WTC11 (cell line): ENCODE measurements around the gene NTMT1. TPM values are rescaled to one million over a fixed set of nuclear protein-coding genes. Genes with fewer than 3 reads are reported as not detected.

Source experiments
- ATAC-seq: fragments of 200-7000 bp; cut with Tn5 transposase; 2 replicates; pipeline ENCODE4 v1.10.0; 2021; ENCODE audit warnings: mild to moderate bottlenecking, moderate library complexity
- CTCF ChIA-PET: fragments of 300-600 bp; sonication (Branson Sonifier 250); formaldehyde crosslinking; loops from one replicate; lab custom pipeline; 2021; ENCODE audit warnings: antibody characterized with exemption; lab: Charles Lee
- POLR2A ChIA-PET: fragments of 350-600 bp; sonication (Branson Sonifier 250); formaldehyde crosslinking; loops from one replicate; lab custom pipeline; 2021; ENCODE audit warnings: antibody characterized with exemption; lab: Charles Lee
- DNase-seq: peaks from one replicate; pipeline ENCODE4 v3.0.0; 2021; ENCODE audit warnings: low spot score
- H3K27ac Mint-ChIP-seq: 2 replicates; pipeline ENCODE4 v1.8.0; 2021; ENCODE audit warnings: mixed read lengths
- H3K27me3 Mint-ChIP-seq: 2 replicates; pipeline ENCODE4 v1.8.0; 2021; ENCODE audit warnings: low read depth, mild to moderate bottlenecking, moderate library complexity, mixed read lengths
- H3K36me3 Mint-ChIP-seq: 2 replicates; pipeline ENCODE4 v1.8.0; 2021; ENCODE audit warnings: mixed read lengths
- H3K4me1 Mint-ChIP-seq: 2 replicates; pipeline ENCODE4 v1.8.0; 2022; ENCODE audit warnings: mixed read lengths
- H3K4me3 Mint-ChIP-seq: 2 replicates; pipeline ENCODE4 v1.8.0; 2021; ENCODE audit warnings: mild to moderate bottlenecking, moderate library complexity, mixed read lengths
- H3K9me3 Mint-ChIP-seq: 2 replicates; pipeline ENCODE4 v1.8.0; 2021; ENCODE audit warnings: mixed read lengths
- CREM ChIP-seq: sonication (generic); formaldehyde crosslinking; IDR thresholded peaks from 2 replicates; pipeline ENCODE4 v1.8.1; 2022; ENCODE audit warnings: mild to moderate bottlenecking, missing genetic modification reagents, moderate library complexity
- ELF4 ChIP-seq: sonication (generic); formaldehyde crosslinking; IDR thresholded peaks from 2 replicates; pipeline ENCODE4 v1.8.1; 2022; ENCODE audit warnings: low read depth, mild to moderate bottlenecking, moderate library complexity, missing genetic modification reagents
- ESRRA ChIP-seq: sonication (generic); formaldehyde crosslinking; IDR thresholded peaks from 2 replicates; pipeline ENCODE4 v1.8.1; 2022; ENCODE audit warnings: mild to moderate bottlenecking, missing genetic modification reagents, borderline replicate concordance
- FOXJ3 ChIP-seq: sonication (generic); formaldehyde crosslinking; IDR thresholded peaks from 2 replicates; pipeline ENCODE4 v1.9.0; 2021; ENCODE audit warnings: missing genetic modification reagents, mild to moderate bottlenecking, borderline replicate concordance
- FOXP1 ChIP-seq: sonication (generic); formaldehyde crosslinking; IDR thresholded peaks from 2 replicates; pipeline ENCODE4 v1.8.0; 2022; ENCODE audit warnings: missing genetic modification reagents, mild to moderate bottlenecking, moderate library complexity, borderline replicate concordance
- JUN ChIP-seq: sonication (generic); formaldehyde crosslinking; IDR thresholded peaks from 2 replicates; pipeline ENCODE4 v1.8.0; 2023; ENCODE audit warnings: mild to moderate bottlenecking, missing genetic modification reagents
- KAT7 ChIP-seq: sonication (generic); formaldehyde crosslinking; IDR thresholded peaks from 2 replicates; pipeline ENCODE4 v1.8.1; 2023; ENCODE audit warnings: missing genetic modification reagents, mild to moderate bottlenecking, borderline replicate concordance
- MXD4 ChIP-seq: fragments of 250-450 bp; sonication (Bioruptor Pico); IDR thresholded peaks from 2 replicates; pipeline ENCODE4 v1.8.0; 2021; ENCODE audit warnings: mild to moderate bottlenecking, moderate library complexity, borderline replicate concordance
- NFATC4 ChIP-seq: fragments of 250-450 bp; sonication (Bioruptor Pico); IDR thresholded peaks from 2 replicates; pipeline ENCODE4 v1.9.0; 2021; ENCODE audit warnings: mild to moderate bottlenecking
- NR2C2 ChIP-seq: sonication (generic); formaldehyde crosslinking; IDR thresholded peaks from 2 replicates; pipeline ENCODE4 v1.8.0; 2022; ENCODE audit warnings: mild to moderate bottlenecking, missing genetic modification reagents
- SMAD4 ChIP-seq: sonication (generic); formaldehyde crosslinking; IDR thresholded peaks from 2 replicates; pipeline ENCODE4 v1.8.0; 2022; ENCODE audit warnings: mild to moderate bottlenecking, missing genetic modification reagents
- SP1 ChIP-seq: sonication (generic); formaldehyde crosslinking; conservative IDR thresholded peaks from 2 replicates; pipeline ENCODE4 v1.8.1; 2022; ENCODE audit warnings: missing genetic modification reagents
- TEAD1 ChIP-seq: sonication (generic); formaldehyde crosslinking; IDR thresholded peaks from 2 replicates; pipeline ENCODE4 v1.8.0; 2022; ENCODE audit warnings: mild to moderate bottlenecking, missing genetic modification reagents
- ZNF138 ChIP-seq: sonication (generic); formaldehyde crosslinking; conservative IDR thresholded peaks from 2 replicates; pipeline ENCODE4 v1.8.1; 2022; ENCODE audit warnings: mild to moderate bottlenecking, moderate library complexity, missing genetic modification reagents
- ZNF219 ChIP-seq: sonication (generic); formaldehyde crosslinking; IDR thresholded peaks from 2 replicates; pipeline ENCODE4 v1.8.0; 2023; ENCODE audit warnings: missing genetic modification reagents, mild to moderate bottlenecking, borderline replicate concordance
- ZNF416 ChIP-seq: fragments of 250-450 bp; sonication (Bioruptor Pico); IDR thresholded peaks from 2 replicates; pipeline ENCODE4 v1.9.0; 2021; ENCODE audit warnings: mild to moderate bottlenecking, inconsistent platforms
- total RNA-seq: library from RNA; stranded (reverse); gene quantifications from 3 replicates; pipeline ENCODE4 v1.2.3, GENCODE V29; 2021
- TF ChIP-seq, protein P1 (sequence below): sonication (generic); formaldehyde crosslinking; IDR thresholded peaks from 2 replicates; pipeline ENCODE4 v1.8.0; 2023; ENCODE audit warnings: missing genetic modification reagents
- TF ChIP-seq, protein P2 (sequence below): sonication (generic); formaldehyde crosslinking; conservative IDR thresholded peaks from 2 replicates; pipeline ENCODE4 v1.8.1; 2022; ENCODE audit warnings: mild to moderate bottlenecking, missing genetic modification reagents
- TF ChIP-seq, protein P3 (sequence below): fragments of 250-450 bp; sonication (Bioruptor Pico); IDR thresholded peaks from 2 replicates; pipeline ENCODE4 v1.8.0; 2021; ENCODE audit warnings: mild to moderate bottlenecking
- TF ChIP-seq, protein P4 (sequence below): sonication (generic); formaldehyde crosslinking; IDR thresholded peaks from 2 replicates; pipeline ENCODE4 v1.8.1; 2023; ENCODE audit warnings: mild to moderate bottlenecking, missing genetic modification reagents
- TF ChIP-seq, protein P5 (sequence below): sonication (generic); formaldehyde crosslinking; IDR thresholded peaks from 2 replicates; pipeline ENCODE4 v1.8.0; 2022; ENCODE audit warnings: missing genetic modification reagents
- TF ChIP-seq, protein P6 (sequence below): fragments of 250-450 bp; sonication (Bioruptor Pico); IDR thresholded peaks from 2 replicates; pipeline ENCODE4 v1.9.0; 2021; ENCODE audit warnings: mild to moderate bottlenecking

The NTMT1 gene
- total RNA-seq, 1 experiment from 2014 or later = 71.1 TPM

DNA sequence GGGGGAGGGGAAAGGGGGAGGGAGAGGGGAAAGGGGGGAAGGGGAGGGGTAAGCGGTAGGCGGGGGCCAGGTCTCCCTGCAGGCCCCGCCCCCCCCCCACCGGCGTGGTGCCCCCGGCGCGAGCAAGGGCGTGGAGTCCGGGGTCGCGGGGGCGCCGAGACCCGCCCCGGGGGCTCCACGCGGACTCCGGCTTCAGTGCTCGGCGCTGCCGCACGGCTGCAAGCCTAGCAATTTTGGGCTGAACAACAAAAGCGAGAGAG lies 15.8 kb upstream of the NTMT1 start (continued):
- TF ChIP-seq ZNF219 (CRISPR knock-in tag) = no peak
- TF ChIP-seq NFATC4 (CRISPR knock-in tag) = no peak
- no peak for TF ChIP-seq KAT7 (CRISPR knock-in tag)
- TF ChIP-seq, protein P1, sequence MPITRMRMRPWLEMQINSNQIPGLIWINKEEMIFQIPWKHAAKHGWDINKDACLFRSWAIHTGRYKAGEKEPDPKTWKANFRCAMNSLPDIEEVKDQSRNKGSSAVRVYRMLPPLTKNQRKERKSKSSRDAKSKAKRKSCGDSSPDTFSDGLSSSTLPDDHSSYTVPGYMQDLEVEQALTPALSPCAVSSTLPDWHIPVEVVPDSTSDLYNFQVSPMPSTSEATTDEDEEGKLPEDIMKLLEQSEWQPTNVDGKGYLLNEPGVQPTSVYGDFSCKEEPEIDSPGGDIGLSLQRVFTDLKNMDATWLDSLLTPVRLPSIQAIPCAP (CRISPR knock-in tag) = no peak
- TF ChIP-seq, protein P2, sequence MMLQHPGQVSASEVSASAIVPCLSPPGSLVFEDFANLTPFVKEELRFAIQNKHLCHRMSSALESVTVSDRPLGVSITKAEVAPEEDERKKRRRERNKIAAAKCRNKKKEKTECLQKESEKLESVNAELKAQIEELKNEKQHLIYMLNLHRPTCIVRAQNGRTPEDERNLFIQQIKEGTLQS (CRISPR knock-in tag) = no peak
- TF ChIP-seq SMAD4 (CRISPR knock-in tag) = no peak
- TF ChIP-seq, protein P3, sequence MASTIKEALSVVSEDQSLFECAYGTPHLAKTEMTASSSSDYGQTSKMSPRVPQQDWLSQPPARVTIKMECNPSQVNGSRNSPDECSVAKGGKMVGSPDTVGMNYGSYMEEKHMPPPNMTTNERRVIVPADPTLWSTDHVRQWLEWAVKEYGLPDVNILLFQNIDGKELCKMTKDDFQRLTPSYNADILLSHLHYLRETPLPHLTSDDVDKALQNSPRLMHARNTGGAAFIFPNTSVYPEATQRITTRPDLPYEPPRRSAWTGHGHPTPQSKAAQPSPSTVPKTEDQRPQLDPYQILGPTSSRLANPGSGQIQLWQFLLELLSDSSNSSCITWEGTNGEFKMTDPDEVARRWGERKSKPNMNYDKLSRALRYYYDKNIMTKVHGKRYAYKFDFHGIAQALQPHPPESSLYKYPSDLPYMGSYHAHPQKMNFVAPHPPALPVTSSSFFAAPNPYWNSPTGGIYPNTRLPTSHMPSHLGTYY (CRISPR knock-in tag) = no peak
- TF ChIP-seq, protein P4, sequence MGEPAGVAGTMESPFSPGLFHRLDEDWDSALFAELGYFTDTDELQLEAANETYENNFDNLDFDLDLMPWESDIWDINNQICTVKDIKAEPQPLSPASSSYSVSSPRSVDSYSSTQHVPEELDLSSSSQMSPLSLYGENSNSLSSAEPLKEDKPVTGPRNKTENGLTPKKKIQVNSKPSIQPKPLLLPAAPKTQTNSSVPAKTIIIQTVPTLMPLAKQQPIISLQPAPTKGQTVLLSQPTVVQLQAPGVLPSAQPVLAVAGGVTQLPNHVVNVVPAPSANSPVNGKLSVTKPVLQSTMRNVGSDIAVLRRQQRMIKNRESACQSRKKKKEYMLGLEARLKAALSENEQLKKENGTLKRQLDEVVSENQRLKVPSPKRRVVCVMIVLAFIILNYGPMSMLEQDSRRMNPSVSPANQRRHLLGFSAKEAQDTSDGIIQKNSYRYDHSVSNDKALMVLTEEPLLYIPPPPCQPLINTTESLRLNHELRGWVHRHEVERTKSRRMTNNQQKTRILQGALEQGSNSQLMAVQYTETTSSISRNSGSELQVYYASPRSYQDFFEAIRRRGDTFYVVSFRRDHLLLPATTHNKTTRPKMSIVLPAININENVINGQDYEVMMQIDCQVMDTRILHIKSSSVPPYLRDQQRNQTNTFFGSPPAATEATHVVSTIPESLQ = no peak

DNA sequence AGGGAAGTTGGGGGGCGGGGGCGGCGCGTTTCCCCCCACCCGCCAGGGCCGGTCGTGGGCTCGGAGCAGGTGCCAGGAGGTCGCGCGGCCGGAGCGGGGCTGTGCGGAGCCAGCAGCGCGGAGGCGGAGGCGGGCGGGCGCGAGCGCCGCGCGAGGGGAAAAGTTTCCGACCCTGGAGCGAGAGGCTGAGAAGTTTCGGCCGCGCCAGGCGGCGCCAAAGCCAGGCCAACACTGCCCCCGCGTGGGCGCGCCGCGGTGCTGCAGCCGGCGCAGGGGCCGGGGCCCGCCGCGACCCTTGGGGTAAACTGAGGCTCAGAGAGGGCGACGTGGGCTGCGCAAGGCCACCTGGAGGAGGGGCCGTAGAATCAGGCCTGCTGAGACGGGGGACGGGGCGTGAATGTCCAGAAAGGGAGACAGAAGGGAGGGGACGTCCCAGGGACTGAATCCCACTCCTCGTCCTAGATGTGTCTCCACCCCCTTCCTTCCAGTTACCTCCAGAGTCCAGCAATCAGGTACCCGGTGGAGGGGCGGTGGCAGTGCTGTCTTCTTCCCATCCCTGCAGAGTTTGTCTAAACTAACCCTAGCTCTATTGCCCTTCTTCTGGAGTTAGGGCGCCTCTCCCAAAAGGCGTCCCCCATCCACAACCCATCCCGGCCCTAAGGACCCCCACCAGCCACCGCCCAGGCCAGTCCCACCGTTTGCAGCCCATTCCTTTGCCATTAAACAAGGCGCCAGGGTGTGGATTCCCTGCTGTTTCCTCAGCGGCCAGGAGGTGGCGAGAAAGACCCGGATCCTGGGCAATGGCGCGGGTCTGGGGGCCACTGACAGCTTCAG lies 15.3 kb upstream of the NTMT1 start:
- peak; percentile 94 for DNase-seq
- no peaks in the 10 kb centered on the region for H3K36me3 Mint-ChIP-seq
- ChIA-PET CTCF (interaction anchor here (0.5 to 5.1 kb wide), 27 partner anchors 10 to 484 kb away, joined by 3 to 65 read pairs (median 5); partner anchors contain the start of genes C9orf50, IER5L and NTMT1), POLR2A (interaction anchor here (0.5 to 1.2 kb wide), 2 partner anchors 15 to 272 kb away, joined by 3 to 4 read pairs; partner anchors contain the start of gene NTMT1)
- ATAC-seq = peak; percentile 61
- H3K27ac Mint-ChIP-seq = peak overlapping the region; percentile 74; the same call in 1 of the 2 replicates
- peak overlapping the region; percentile 72 for H3K4me3 Mint-ChIP-seq
- no peaks in the 10 kb centered on the region for H3K9me3 Mint-ChIP-seq
- H3K27me3 Mint-ChIP-seq = peaks cover 11% of the 10 kb centered on the region
- peaks cover 24% of the 10 kb centered on the region for H3K4me1 Mint-ChIP-seq
- TF ChIP-seq ESRRA = no peak
- 0 out of 2 replicates have a peak, but pooled peaks have one; percentile 17 for TF ChIP-seq TEAD1 (CRISPR knock-in tag)
- TF ChIP-seq NR2C2 (CRISPR knock-in tag) = no peak
- no peak for TF ChIP-seq ZNF138 (CRISPR knock-in tag)
- no peak for TF ChIP-seq ELF4
- TF ChIP-seq FOXP1 (CRISPR knock-in tag) = peak; percentile 45
- TF ChIP-seq, protein P5, sequence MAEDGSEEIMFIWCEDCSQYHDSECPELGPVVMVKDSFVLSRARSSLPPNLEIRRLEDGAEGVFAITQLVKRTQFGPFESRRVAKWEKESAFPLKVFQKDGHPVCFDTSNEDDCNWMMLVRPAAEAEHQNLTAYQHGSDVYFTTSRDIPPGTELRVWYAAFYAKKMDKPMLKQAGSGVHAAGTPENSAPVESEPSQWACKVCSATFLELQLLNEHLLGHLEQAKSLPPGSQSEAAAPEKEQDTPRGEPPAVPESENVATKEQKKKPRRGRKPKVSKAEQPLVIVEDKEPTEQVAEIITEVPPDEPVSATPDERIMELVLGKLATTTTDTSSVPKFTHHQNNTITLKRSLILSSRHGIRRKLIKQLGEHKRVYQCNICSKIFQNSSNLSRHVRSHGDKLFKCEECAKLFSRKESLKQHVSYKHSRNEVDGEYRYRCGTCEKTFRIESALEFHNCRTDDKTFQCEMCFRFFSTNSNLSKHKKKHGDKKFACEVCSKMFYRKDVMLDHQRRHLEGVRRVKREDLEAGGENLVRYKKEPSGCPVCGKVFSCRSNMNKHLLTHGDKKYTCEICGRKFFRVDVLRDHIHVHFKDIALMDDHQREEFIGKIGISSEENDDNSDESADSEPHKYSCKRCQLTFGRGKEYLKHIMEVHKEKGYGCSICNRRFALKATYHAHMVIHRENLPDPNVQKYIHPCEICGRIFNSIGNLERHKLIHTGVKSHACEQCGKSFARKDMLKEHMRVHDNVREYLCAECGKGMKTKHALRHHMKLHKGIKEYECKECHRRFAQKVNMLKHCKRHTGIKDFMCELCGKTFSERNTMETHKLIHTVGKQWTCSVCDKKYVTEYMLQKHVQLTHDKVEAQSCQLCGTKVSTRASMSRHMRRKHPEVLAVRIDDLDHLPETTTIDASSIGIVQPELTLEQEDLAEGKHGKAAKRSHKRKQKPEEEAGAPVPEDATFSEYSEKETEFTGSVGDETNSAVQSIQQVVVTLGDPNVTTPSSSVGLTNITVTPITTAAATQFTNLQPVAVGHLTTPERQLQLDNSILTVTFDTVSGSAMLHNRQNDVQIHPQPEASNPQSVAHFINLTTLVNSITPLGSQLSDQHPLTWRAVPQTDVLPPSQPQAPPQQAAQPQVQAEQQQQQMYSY = peak; percentile 65
- TF ChIP-seq JUN (CRISPR knock-in tag) = no peak
- no peak for TF ChIP-seq MXD4 (CRISPR knock-in tag)
- no peak for TF ChIP-seq FOXJ3
- peak; percentile 49 for TF ChIP-seq SP1
- TF ChIP-seq CREM (CRISPR knock-in tag) = no peak
- TF ChIP-seq ZNF416 (CRISPR knock-in tag) = no peak
- TF ChIP-seq, protein P6, sequence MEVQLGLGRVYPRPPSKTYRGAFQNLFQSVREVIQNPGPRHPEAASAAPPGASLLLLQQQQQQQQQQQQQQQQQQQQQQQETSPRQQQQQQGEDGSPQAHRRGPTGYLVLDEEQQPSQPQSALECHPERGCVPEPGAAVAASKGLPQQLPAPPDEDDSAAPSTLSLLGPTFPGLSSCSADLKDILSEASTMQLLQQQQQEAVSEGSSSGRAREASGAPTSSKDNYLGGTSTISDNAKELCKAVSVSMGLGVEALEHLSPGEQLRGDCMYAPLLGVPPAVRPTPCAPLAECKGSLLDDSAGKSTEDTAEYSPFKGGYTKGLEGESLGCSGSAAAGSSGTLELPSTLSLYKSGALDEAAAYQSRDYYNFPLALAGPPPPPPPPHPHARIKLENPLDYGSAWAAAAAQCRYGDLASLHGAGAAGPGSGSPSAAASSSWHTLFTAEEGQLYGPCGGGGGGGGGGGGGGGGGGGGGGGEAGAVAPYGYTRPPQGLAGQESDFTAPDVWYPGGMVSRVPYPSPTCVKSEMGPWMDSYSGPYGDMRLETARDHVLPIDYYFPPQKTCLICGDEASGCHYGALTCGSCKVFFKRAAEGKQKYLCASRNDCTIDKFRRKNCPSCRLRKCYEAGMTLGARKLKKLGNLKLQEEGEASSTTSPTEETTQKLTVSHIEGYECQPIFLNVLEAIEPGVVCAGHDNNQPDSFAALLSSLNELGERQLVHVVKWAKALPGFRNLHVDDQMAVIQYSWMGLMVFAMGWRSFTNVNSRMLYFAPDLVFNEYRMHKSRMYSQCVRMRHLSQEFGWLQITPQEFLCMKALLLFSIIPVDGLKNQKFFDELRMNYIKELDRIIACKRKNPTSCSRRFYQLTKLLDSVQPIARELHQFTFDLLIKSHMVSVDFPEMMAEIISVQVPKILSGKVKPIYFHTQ = no peak
